Smooth muscle cell (in vitro differentiated cells): Measurements from ENCODE around the gene CCDC185. TPM values are rescaled to one million over a fixed set of nuclear protein-coding genes. Genes with fewer than 3 reads are reported as not detected.

Experiments
- DNase-seq: peaks from one replicate; lab custom pipeline; 2025; ENCODE audit not compliant: unreplicated experiment; lab: John Stamatoyannopoulos, UW
- H2AFZ ChIP-seq: fragments of 200-600 bp; sonication (generic); 2 replicates; pipeline ENCODE4 v1.6.0; 2016; ENCODE audit warnings: antibody characterized with exemption, low read depth, mild to moderate bottlenecking
- H3F3A ChIP-seq: fragments of 200-600 bp; sonication (generic); 2 replicates; pipeline ENCODE4 v1.6.0; 2017; ENCODE audit warnings: antibody characterized with exemption, low read depth
- H3K27ac ChIP-seq: fragments of 200-600 bp; sonication (generic); 2 replicates; pipeline ENCODE4 v1.5.1; 2016; ENCODE audit warnings: low read depth, mild to moderate bottlenecking
- H3K27me3 ChIP-seq: fragments of 200-600 bp; sonication (generic); 2 replicates; pipeline ENCODE4 v1.6.1; 2016; ENCODE audit warnings: low read depth, mild to moderate bottlenecking
- H3K36me3 ChIP-seq: fragments of 200-600 bp; sonication (generic); 2 replicates; pipeline ENCODE4 v1.5.1; 2016; ENCODE audit warnings: low read depth
- H3K4me1 ChIP-seq: fragments of 200-600 bp; sonication (generic); 2 replicates; pipeline ENCODE4 v1.5.1; 2016; ENCODE audit warnings: low read depth
- H3K4me2 ChIP-seq: fragments of 200-600 bp; sonication (generic); 2 replicates; pipeline ENCODE4 v1.6.0; 2016; ENCODE audit warnings: mild to moderate bottlenecking
- H3K4me3 ChIP-seq: fragments of 200-600 bp; sonication (generic); 2 replicates; pipeline ENCODE4 v1.5.1; 2016; ENCODE audit warnings: mild to moderate bottlenecking
- H3K79me2 ChIP-seq: fragments of 200-600 bp; sonication (generic); 2 replicates; pipeline ENCODE4 v1.6.0; 2016; ENCODE audit warnings: low read depth, mild to moderate bottlenecking
- H3K9ac ChIP-seq: fragments of 200-600 bp; sonication (generic); 2 replicates; pipeline ENCODE4 v1.6.0; 2016; ENCODE audit warnings: low read depth
- H3K9me3 ChIP-seq: fragments of 200-600 bp; sonication (generic); replicated peaks from 2 replicates; pipeline ENCODE4 v1.5.1; 2016; ENCODE audit warnings: low read depth
- H4K20me1 ChIP-seq: fragments of 200-600 bp; sonication (generic); 2 replicates; pipeline ENCODE4 v1.6.0; 2016; ENCODE audit warnings: low read depth
- WGBS: methylation state at CpG from one replicate; pipeline ENCODE4 v1.1.7; 2016; ENCODE audit warnings: low lambda C conversion rate; 5-methylcytosine and 5-hydroxymethylcytosine counted together
- polyA plus RNA-seq: library from polyadenylated mRNA; unstranded; fragments of >200 nt; fragmentation: Nextera tagmentation; extraction: Ambion mirVana; gene quantifications from 2 replicates; pipeline ENCODE4 v1.2.1, GENCODE V29; 2016
- total RNA-seq: library from RNA; depleted of rRNA; stranded (reverse); fragments of >200 nt; gene quantifications from 2 replicates; pipeline ENCODE4 v1.2.3, GENCODE V29; 2014
- TF ChIP-seq, protein P1 (sequence below): fragments of 200-600 bp; sonication (generic); IDR thresholded peaks from 2 replicates; pipeline ENCODE4 v1.5.1; 2017; ENCODE audit warnings: borderline replicate concordance, mild to moderate bottlenecking, antibody characterized with exemption; ENCODE audit not compliant: insufficient read depth, poor library complexity, severe bottlenecking

Gene CCDC185
- total and polyA plus RNA-seq, 2 experiments from 2014 or later: not detected

GRCh38 chr1:223429821-223430220, 36.6 kb downstream of the CCDC185 start:
- WGBS: 90% methylated on average over 1 of the region's 1 CpG
- Histone ChIP-seq H2AFZ (no peak overlapping the region), H3K27ac (no peak overlapping the region), H3K27me3 (no peaks in the 10 kb centered on the region), H4K20me1 (no peaks in the 10 kb centered on the region), H3F3A (no peaks in the 10 kb centered on the region), H3K4me3 (no peak overlapping the region), H3K36me3 (no peaks in the 10 kb centered on the region), H3K9me3 (no peaks in the 10 kb centered on the region), H3K79me2 (no peaks in the 10 kb centered on the region), H3K4me2 (no peak overlapping the region), H3K4me1 (peaks cover 6% of the 10 kb centered on the region), H3K9ac (no peak overlapping the region)
- TF ChIP-seq, protein P1, sequence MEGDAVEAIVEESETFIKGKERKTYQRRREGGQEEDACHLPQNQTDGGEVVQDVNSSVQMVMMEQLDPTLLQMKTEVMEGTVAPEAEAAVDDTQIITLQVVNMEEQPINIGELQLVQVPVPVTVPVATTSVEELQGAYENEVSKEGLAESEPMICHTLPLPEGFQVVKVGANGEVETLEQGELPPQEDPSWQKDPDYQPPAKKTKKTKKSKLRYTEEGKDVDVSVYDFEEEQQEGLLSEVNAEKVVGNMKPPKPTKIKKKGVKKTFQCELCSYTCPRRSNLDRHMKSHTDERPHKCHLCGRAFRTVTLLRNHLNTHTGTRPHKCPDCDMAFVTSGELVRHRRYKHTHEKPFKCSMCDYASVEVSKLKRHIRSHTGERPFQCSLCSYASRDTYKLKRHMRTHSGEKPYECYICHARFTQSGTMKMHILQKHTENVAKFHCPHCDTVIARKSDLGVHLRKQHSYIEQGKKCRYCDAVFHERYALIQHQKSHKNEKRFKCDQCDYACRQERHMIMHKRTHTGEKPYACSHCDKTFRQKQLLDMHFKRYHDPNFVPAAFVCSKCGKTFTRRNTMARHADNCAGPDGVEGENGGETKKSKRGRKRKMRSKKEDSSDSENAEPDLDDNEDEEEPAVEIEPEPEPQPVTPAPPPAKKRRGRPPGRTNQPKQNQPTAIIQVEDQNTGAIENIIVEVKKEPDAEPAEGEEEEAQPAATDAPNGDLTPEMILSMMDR: no peak
- no peak for DNase-seq

DNA sequence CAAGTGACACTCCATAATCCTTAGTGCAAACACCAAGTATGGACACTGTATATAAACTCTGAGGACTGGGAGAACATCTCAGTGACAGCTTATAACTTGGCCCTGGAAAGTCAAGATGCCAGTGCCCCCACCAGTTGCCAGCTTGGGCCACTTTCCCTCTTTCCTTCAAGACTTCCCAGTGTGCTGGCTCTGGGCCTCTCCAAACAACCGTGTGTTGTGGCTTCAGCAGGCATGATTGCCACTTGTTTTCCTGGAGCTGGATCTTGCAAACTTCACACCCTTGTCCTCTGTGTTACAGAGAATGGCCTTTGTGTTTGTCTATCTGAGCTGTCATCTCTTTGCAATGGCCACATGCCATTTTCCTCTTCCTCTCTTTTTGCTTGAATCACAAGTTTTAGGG, 37.0 kb downstream of the CCDC185 start:
- Histone ChIP-seq H3K4me1 (peaks cover 6% of the 10 kb centered on the region), H3K27me3 (no peaks in the 10 kb centered on the region), H2AFZ (no peak overlapping the region), H3K9me3 (no peaks in the 10 kb centered on the region), H3K4me2 (no peak overlapping the region), H3K9ac (no peak overlapping the region), H4K20me1 (no peaks in the 10 kb centered on the region), H3K27ac (no peak overlapping the region), H3K4me3 (no peak overlapping the region), H3F3A (no peaks in the 10 kb centered on the region), H3K79me2 (no peaks in the 10 kb centered on the region), H3K36me3 (no peaks in the 10 kb centered on the region)
- no peak for DNase-seq
- 81% methylated on average over 1 of the region's 1 CpG for WGBS
- TF ChIP-seq, protein P1: no peak

GRCh38 chr1:223437151-223437550, 43.9 kb downstream of the CCDC185 start:
- Histone ChIP-seq H3K36me3 (no peaks in the 10 kb centered on the region), H3K4me1 (peaks cover 6% of the 10 kb centered on the region), H3K9ac (no peak overlapping the region), H3F3A (no peaks in the 10 kb centered on the region), H2AFZ (no peak overlapping the region), H3K4me2 (no peak overlapping the region), H3K9me3 (no peaks in the 10 kb centered on the region), H3K79me2 (no peaks in the 10 kb centered on the region), H3K27ac (no peak overlapping the region), H3K4me3 (no peak overlapping the region), H4K20me1 (no peaks in the 10 kb centered on the region), H3K27me3 (no peaks in the 10 kb centered on the region)
- DNase-seq: no peak
- 25% methylated on average over 3 of the region's 3 CpGs for WGBS
- TF ChIP-seq, protein P1: no peak

- H3K4me2 ChIP-seq: no peak overlapping the region
- no peak overlapping the region for H3K9ac ChIP-seq
- H3K36me3 ChIP-seq: no peaks in the 10 kb centered on the region
- H3K9me3 ChIP-seq: no peaks in the 10 kb centered on the region
- DNase-seq: no peak
- H3F3A ChIP-seq: no peaks in the 10 kb centered on the region
- no peaks in the 10 kb centered on the region for H4K20me1 ChIP-seq
- 95% methylated on average over 1 of the region's 1 CpG for WGBS
- H3K4me1 ChIP-seq: no peaks in the 10 kb centered on the region
- no peak overlapping the region for H2AFZ ChIP-seq
- H3K79me2 ChIP-seq: no peaks in the 10 kb centered on the region
- H3K27ac ChIP-seq: no peak overlapping the region
- TF ChIP-seq, protein P1: no peak
- H3K27me3 ChIP-seq: no peaks in the 10 kb centered on the region
- no peak overlapping the region for H3K4me3 ChIP-seq
Measured at GRCh38 chr1:223443397-223443796, 50.2 kb downstream of the CCDC185 start.
